ENCODE measurements around the gene NOS1AP. TPM values are rescaled to one million over a fixed set of nuclear protein-coding genes. Genes with fewer than 3 reads are reported as not detected.

Gene NOS1AP
- total RNA-seq, 1 experiment from 2014 or later, result 0.17 TPM

GRCh38 chr1:162219461-162219860 is 150.0 kb downstream of the NOS1AP start:
- no peak for DNase-seq (ENCODE audit: low spot score)

GRCh38 chr1:162220009-162220539 is 150.6 kb downstream of the NOS1AP start:
- DNase-seq (ENCODE audit: low spot score), result no peak

- no peak for DNase-seq (ENCODE audit: low spot score)
These were observed 152.5 kb downstream of the NOS1AP start for GRCh38 chr1:162222014-162222413.

GRCh38 chr1:162222730-162223129 is 153.2 kb downstream of the NOS1AP start:
- DNase-seq (ENCODE audit: low spot score), result no peak

- no peak for DNase-seq (ENCODE audit: low spot score)
These were observed 154.0 kb downstream of the NOS1AP start for GRCh38 chr1:162223488-162223887.

- DNase-seq (ENCODE audit: low spot score), result no peak
These were observed 154.8 kb downstream of the NOS1AP start for GRCh38 chr1:162224267-162224666.

GRCh38 chr1:162228586-162228985 is 159.1 kb downstream of the NOS1AP start:
- DNase-seq (ENCODE audit: low spot score), result no peak

GRCh38 chr1:162229549-162229948 is 160.1 kb downstream of the NOS1AP start:
- DNase-seq (ENCODE audit: low spot score), result no peak

- peak; percentile 34 for DNase-seq (ENCODE audit: low spot score)
These were observed 160.6 kb downstream of the NOS1AP start for GRCh38 chr1:162230096-162230495.

- DNase-seq (ENCODE audit: low spot score), result no peak
These were observed 161.0 kb downstream of the NOS1AP start for GRCh38 chr1:162230517-162230916.

GRCh38 chr1:162232034-162232711 is 162.7 kb downstream of the NOS1AP start:
- DNase-seq (ENCODE audit: low spot score), result no peak

- no peak for DNase-seq (ENCODE audit: low spot score)
These were observed 163.6 kb downstream of the NOS1AP start for GRCh38 chr1:162233066-162233465.

- no peak for DNase-seq (ENCODE audit: low spot score)
These were observed 164.4 kb downstream of the NOS1AP start for GRCh38 chr1:162233937-162234336.

GRCh38 chr1:162234571-162234970 is 165.1 kb downstream of the NOS1AP start:
- DNase-seq (ENCODE audit: low spot score), result no peak

GRCh38 chr1:162235241-162235800 is 165.8 kb downstream of the NOS1AP start:
- DNase-seq (ENCODE audit: low spot score), result no peak

GRCh38 chr1:162236201-162236600 is 166.7 kb downstream of the NOS1AP start:
- no peak for DNase-seq (ENCODE audit: low spot score)

GRCh38 chr1:162236618-162237017 is 167.1 kb downstream of the NOS1AP start:
- no peak for DNase-seq (ENCODE audit: low spot score)

- no peak for DNase-seq (ENCODE audit: low spot score)
These were observed 171.1 kb downstream of the NOS1AP start for GRCh38 chr1:162240577-162240976.

- DNase-seq (ENCODE audit: low spot score), result no peak
These were observed 173.3 kb downstream of the NOS1AP start for GRCh38 chr1:162242804-162243203.

- no peak for DNase-seq (ENCODE audit: low spot score)
These were observed 179.5 kb downstream of the NOS1AP start for GRCh38 chr1:162248854-162249535.

- no peak for DNase-seq (ENCODE audit: low spot score)
These were observed 180.7 kb downstream of the NOS1AP start for GRCh38 chr1:162250004-162250730.

GRCh38 chr1:162251102-162251501 is 181.6 kb downstream of the NOS1AP start:
- DNase-seq (ENCODE audit: low spot score), result no peak

Measured in H4 (cell line).